K562 (cell line): Measurements from ENCODE around the gene ZNF718. TPM values are rescaled to one million over a fixed set of nuclear protein-coding genes. Genes with fewer than 3 reads are reported as not detected.
A peak's percentile ranks its signal among the peaks of the same experiment; 100 is the strongest.

Source experiments
- MAFG ChIP-seq: fragments of 450-650 bp; conservative IDR thresholded peaks from 2 replicates; pipeline ENCODE4 v1.6.1; 2016; ENCODE audit warnings: missing genetic modification characterization, missing compliant biosample characterization
- MEIS2 ChIP-seq: fragments of 450-650 bp; IDR thresholded peaks from 2 replicates; pipeline ENCODE4 v1.6.1; 2014; ENCODE audit warnings: mild to moderate bottlenecking; ENCODE audit not compliant: partially characterized antibody
- POLR2A ChIP-seq: fragments of 450-650 bp; conservative IDR thresholded peaks from 2 replicates; pipeline ENCODE4 v1.6.1; 2016
- POLR2G ChIP-seq: fragments of 200-400 bp; formaldehyde crosslinking; IDR thresholded peaks from 2 replicates; pipeline ENCODE4 v1.6.1; 2017; ENCODE audit warnings: low read depth, mild to moderate bottlenecking, antibody characterized with exemption, low read length, moderate library complexity
- POLR2H ChIP-seq: IDR thresholded peaks from 2 replicates; pipeline ENCODE4 v1.6.1; 2016; ENCODE audit warnings: missing genetic modification characterization, low read depth, mild to moderate bottlenecking, control low read depth, missing compliant biosample characterization, moderate library complexity
- ZNF263 ChIP-seq: sonication (generic); formaldehyde crosslinking; IDR thresholded peaks from 2 replicates; pipeline ENCODE4 v1.8.0; 2022; ENCODE audit warnings: mild to moderate bottlenecking, missing genetic modification reagents, borderline replicate concordance
- polyA plus RNA-seq, 8 experiments: library from polyadenylated mRNA; depleted of rRNA in 4 of 8; stranded (reverse) in 5 of 8; unstranded in 3 of 8; fragments of >200 nt; fragmentation: Nextera tagmentation in 2 of 8; fragmentation: Illumina TruSeq in 1 of 8; extraction: Ambion mirVana in 2 of 8; extraction: Trizol in 1 of 8; gene quantifications; 2 replicates each; pipeline versions ENCODE4 v1.2.1 to v1.2.3, GENCODE V29; 2011 to 2014; ENCODE audit warnings: inconsistent platforms in 1 of 8, missing spikeins in 1 of 8
- total RNA-seq, 7 experiments: library from RNA; depleted of rRNA in 6 of 7; stranded (reverse); fragments of >200 nt in 6 of 7; fragmentation: Illumina TruSeq in 2 of 7; extraction: Trizol in 2 of 7; gene quantifications; 2 replicates each; pipeline versions ENCODE4 v1.2.1 to v1.2.3, GENCODE V29; 2011 to 2021; ENCODE audit warnings: low replicate concordance in 1 of 7
- TF ChIP-seq, protein P1 (sequence below): fragments of 450-650 bp; IDR thresholded peaks from 2 replicates; pipeline ENCODE4 v1.6.1; 2016; ENCODE audit warnings: mild to moderate bottlenecking, moderate library complexity
- TF ChIP-seq, protein P2 (sequence below): fragments of 450-650 bp; IDR thresholded peaks from 2 replicates; pipeline ENCODE4 v1.6.1; 2014; ENCODE audit warnings: low read depth, mild to moderate bottlenecking, moderate library complexity, borderline replicate concordance
- TF ChIP-seq, protein P3 (sequence below), 3 experiments: fragments of 200-800 bp in 1 of 3; fragments of 250-450 bp in 1 of 3; fragments of 450-650 bp in 1 of 3; sonication (Bioruptor Pico) in 1 of 3; sonication (Bioruptor generic) in 1 of 3; formaldehyde crosslinking in 1 of 3; IDR thresholded peaks; 2 replicates each; pipeline versions ENCODE4 v1.6.1 to v1.8.0; 2016 to 2022; ENCODE audit warnings: mild to moderate bottlenecking in 2 of 3, missing genetic modification characterization in 2 of 3, missing compliant biosample characterization in 1 of 3, moderate library complexity in 1 of 3

The ZNF718 gene
- total and polyA plus RNA-seq, 9 of the 15 experiments (the other 6 are each of a cell fraction or from before 2014, with no cell fraction given) = 1.00 to 5.3 (median 2.7) TPM

DNA sequence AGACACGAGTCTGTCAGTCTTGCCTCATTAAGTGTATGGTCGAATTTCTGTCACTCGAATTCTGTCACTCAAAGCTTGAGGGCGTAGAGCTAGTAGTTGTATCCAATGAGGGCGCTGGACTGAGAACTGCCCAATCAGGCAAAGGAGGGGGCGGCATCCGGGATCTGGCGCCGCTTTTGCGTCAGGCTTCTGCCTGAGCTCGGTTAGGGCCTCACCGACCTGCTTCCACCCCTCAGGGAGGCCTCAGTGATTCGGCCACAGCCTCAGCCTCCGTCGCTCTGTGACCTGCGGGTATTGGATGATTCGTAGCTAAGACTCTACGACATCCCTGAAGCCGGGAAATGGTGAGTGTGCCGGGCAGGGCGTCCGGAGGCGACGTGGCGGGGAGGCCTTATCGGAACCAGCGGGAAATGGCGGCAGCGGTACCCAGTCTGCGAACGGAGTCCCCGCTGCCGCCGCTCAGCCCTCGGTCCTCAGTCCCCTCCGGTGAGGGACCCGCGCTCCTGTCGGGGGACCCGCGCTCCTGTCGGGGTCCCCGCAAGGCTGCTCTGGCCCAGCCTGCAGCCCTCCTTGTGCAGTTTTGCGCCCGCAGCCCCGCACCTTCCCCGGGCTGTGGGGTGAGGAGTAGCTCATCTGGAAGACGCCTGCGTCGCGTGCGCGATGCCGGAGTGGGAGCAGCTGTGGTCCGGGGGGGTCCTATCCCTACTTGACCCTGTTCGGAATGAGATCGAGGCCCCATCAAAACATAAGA is 88.3 kb downstream of the ZNF718 start (continued):
- TF ChIP-seq, protein P1, sequence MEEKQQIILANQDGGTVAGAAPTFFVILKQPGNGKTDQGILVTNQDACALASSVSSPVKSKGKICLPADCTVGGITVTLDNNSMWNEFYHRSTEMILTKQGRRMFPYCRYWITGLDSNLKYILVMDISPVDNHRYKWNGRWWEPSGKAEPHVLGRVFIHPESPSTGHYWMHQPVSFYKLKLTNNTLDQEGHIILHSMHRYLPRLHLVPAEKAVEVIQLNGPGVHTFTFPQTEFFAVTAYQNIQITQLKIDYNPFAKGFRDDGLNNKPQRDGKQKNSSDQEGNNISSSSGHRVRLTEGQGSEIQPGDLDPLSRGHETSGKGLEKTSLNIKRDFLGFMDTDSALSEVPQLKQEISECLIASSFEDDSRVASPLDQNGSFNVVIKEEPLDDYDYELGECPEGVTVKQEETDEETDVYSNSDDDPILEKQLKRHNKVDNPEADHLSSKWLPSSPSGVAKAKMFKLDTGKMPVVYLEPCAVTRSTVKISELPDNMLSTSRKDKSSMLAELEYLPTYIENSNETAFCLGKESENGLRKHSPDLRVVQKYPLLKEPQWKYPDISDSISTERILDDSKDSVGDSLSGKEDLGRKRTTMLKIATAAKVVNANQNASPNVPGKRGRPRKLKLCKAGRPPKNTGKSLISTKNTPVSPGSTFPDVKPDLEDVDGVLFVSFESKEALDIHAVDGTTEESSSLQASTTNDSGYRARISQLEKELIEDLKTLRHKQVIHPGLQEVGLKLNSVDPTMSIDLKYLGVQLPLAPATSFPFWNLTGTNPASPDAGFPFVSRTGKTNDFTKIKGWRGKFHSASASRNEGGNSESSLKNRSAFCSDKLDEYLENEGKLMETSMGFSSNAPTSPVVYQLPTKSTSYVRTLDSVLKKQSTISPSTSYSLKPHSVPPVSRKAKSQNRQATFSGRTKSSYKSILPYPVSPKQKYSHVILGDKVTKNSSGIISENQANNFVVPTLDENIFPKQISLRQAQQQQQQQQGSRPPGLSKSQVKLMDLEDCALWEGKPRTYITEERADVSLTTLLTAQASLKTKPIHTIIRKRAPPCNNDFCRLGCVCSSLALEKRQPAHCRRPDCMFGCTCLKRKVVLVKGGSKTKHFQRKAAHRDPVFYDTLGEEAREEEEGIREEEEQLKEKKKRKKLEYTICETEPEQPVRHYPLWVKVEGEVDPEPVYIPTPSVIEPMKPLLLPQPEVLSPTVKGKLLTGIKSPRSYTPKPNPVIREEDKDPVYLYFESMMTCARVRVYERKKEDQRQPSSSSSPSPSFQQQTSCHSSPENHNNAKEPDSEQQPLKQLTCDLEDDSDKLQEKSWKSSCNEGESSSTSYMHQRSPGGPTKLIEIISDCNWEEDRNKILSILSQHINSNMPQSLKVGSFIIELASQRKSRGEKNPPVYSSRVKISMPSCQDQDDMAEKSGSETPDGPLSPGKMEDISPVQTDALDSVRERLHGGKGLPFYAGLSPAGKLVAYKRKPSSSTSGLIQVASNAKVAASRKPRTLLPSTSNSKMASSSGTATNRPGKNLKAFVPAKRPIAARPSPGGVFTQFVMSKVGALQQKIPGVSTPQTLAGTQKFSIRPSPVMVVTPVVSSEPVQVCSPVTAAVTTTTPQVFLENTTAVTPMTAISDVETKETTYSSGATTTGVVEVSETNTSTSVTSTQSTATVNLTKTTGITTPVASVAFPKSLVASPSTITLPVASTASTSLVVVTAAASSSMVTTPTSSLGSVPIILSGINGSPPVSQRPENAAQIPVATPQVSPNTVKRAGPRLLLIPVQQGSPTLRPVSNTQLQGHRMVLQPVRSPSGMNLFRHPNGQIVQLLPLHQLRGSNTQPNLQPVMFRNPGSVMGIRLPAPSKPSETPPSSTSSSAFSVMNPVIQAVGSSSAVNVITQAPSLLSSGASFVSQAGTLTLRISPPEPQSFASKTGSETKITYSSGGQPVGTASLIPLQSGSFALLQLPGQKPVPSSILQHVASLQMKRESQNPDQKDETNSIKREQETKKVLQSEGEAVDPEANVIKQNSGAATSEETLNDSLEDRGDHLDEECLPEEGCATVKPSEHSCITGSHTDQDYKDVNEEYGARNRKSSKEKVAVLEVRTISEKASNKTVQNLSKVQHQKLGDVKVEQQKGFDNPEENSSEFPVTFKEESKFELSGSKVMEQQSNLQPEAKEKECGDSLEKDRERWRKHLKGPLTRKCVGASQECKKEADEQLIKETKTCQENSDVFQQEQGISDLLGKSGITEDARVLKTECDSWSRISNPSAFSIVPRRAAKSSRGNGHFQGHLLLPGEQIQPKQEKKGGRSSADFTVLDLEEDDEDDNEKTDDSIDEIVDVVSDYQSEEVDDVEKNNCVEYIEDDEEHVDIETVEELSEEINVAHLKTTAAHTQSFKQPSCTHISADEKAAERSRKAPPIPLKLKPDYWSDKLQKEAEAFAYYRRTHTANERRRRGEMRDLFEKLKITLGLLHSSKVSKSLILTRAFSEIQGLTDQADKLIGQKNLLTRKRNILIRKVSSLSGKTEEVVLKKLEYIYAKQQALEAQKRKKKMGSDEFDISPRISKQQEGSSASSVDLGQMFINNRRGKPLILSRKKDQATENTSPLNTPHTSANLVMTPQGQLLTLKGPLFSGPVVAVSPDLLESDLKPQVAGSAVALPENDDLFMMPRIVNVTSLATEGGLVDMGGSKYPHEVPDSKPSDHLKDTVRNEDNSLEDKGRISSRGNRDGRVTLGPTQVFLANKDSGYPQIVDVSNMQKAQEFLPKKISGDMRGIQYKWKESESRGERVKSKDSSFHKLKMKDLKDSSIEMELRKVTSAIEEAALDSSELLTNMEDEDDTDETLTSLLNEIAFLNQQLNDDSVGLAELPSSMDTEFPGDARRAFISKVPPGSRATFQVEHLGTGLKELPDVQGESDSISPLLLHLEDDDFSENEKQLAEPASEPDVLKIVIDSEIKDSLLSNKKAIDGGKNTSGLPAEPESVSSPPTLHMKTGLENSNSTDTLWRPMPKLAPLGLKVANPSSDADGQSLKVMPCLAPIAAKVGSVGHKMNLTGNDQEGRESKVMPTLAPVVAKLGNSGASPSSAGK = peak; percentile 18; the same call in 1 of the 2 replicates
- TF ChIP-seq MEIS2 (peak; percentile 30), ZNF263 (CRISPR knock-in tag) (no peak), POLR2A (0 out of 2 replicates have a peak, but pooled peaks have one; percentile 34), POLR2G (peak; percentile 70), MAFG (no peak), POLR2H (tag) (peak; percentile 58)
- TF ChIP-seq, protein P2, sequence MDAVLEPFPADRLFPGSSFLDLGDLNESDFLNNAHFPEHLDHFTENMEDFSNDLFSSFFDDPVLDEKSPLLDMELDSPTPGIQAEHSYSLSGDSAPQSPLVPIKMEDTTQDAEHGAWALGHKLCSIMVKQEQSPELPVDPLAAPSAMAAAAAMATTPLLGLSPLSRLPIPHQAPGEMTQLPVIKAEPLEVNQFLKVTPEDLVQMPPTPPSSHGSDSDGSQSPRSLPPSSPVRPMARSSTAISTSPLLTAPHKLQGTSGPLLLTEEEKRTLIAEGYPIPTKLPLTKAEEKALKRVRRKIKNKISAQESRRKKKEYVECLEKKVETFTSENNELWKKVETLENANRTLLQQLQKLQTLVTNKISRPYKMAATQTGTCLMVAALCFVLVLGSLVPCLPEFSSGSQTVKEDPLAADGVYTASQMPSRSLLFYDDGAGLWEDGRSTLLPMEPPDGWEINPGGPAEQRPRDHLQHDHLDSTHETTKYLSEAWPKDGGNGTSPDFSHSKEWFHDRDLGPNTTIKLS = peak; percentile 55; the same call in 1 of the 2 replicates
- TF ChIP-seq, protein P3, sequence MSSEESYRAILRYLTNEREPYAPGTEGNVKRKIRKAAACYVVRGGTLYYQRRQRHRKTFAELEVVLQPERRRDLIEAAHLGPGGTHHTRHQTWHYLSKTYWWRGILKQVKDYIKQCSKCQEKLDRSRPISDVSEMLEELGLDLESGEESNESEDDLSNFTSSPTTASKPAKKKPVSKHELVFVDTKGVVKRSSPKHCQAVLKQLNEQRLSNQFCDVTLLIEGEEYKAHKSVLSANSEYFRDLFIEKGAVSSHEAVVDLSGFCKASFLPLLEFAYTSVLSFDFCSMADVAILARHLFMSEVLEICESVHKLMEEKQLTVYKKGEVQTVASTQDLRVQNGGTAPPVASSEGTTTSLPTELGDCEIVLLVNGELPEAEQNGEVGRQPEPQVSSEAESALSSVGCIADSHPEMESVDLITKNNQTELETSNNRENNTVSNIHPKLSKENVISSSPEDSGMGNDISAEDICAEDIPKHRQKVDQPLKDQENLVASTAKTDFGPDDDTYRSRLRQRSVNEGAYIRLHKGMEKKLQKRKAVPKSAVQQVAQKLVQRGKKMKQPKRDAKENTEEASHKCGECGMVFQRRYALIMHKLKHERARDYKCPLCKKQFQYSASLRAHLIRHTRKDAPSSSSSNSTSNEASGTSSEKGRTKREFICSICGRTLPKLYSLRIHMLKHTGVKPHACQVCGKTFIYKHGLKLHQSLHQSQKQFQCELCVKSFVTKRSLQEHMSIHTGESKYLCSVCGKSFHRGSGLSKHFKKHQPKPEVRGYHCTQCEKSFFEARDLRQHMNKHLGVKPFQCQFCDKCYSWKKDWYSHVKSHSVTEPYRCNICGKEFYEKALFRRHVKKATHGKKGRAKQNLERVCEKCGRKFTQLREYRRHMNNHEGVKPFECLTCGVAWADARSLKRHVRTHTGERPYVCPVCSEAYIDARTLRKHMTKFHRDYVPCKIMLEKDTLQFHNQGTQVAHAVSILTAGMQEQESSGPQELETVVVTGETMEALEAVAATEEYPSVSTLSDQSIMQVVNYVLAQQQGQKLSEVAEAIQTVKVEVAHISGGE (CRISPR knock-in tag; IDR thresholded peaks at IDR 0.05) = no peak
